Inferior parietal cortex (tissue), 1 donor: Measurements from ENCODE around the gene ANKRD36.
"Not testable (repeated sequence)": the region's sequence is repeated elsewhere in the genome, so short reads cannot be mapped to it uniquely, and the experiment has no call there.

ENCODE experiments used
- DNase-seq: peaks from one replicate; pipeline ENCODE4 v3.0.0-alpha.2; 2016; ENCODE audit errors: extremely low spot score

The ANKRD36 gene

GRCh38 chr2:97113882-97114255 is 916 bp downstream of the ANKRD36 start:
- DNase-seq, result not testable (repeated sequence)

GRCh38 chr2:97129090-97129489 is 16.1 kb downstream of the ANKRD36 start:
- DNase-seq, result not testable (repeated sequence)

DNA sequence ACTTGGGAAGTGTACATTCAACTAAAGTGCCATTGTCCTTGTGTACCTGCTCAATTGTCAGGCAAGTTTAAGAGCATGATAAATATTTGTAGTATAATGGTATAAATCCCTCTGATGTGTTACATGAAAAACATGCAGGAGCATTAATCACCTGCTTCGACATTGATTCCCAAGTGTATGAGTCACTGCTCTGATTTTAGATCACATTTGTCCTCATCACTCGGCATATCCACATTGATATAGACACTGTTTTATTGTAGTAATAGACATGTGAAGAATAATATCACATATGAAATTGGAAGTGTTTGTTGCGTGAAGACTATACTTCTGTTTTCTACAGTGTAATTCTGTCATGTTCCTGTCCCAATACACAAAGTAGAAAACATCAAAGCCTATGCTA is 31.1 kb downstream of the ANKRD36 start:
- not testable (repeated sequence) for DNase-seq

DNA sequence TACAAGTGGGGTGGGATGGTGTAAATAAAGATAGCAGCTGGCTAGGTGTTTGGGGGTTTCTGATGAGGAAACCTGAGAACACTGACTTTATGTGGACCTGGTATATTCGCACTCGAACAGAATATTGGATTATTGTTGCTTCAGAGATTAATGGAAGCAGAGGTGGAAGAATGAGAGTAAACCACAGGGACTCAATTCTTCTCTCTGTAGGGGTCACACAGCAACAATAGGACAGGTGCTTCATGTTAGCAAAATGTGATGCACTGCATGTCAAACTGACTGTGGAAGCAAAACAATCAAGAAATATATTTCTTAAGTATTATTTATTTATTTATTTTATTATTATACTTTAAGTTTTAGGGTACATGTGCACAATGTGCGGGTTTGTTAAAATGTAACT is 53.6 kb downstream of the ANKRD36 start:
- not testable (repeated sequence) for DNase-seq

DNA sequence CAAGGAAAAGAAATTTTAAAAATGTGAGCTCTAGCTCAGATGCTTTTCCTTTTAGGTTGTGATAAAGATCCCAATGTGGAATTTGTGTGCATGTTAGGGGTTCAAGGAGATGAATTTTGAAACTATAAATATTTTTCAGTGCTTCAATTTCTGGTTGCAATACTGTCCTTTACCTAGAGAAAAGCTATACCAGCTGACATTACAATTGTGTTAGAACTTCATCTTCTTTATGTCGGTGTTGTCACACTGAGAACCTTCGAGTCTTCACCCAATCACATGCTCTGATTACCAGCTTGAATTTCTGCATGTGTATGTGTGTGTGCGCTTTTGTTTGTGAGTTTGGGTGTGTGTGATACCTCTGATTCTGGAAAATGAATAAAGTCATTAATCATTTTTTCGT is 55.0 kb downstream of the ANKRD36 start:
- DNase-seq, result not testable (repeated sequence)

DNA sequence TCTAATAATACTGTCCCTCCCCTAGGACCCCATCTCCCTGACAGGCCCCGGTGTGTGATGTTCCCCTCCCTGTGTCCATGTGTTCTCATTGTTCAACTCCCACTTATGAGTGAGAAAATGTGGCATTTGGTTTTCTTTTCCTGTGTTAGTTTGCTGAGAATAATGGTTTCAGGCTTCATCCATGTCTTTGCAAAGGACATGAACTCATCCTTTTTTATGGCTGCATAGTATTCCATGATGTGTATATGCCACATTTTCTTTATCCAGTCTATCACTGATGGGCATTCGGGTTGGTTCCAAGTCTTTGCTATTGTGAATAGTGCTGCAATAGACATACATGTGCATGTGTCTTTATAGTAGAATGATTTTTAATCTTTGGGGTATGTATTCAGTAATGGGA is 55.6 kb downstream of the ANKRD36 start:
- DNase-seq, result not testable (repeated sequence)

DNA sequence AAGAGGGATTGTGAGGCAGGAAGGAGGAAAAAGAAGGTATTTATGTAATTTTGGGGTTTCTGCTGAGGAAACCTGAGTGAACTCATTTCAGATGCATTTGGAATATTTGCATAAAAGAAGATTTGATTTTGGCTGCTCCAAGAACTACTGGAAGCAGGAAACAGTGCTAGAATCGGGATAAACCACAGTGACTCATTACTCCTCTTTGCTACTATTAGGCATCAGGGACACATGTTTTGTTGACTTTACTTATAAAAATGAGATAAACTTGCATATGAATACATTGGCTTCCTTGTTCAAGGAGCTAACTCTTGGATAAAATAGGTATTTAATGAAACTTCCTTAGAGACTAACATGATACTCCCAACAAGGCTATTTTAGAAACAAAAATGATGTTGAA is 67.4 kb downstream of the ANKRD36 start:
- not testable (repeated sequence) for DNase-seq

DNA sequence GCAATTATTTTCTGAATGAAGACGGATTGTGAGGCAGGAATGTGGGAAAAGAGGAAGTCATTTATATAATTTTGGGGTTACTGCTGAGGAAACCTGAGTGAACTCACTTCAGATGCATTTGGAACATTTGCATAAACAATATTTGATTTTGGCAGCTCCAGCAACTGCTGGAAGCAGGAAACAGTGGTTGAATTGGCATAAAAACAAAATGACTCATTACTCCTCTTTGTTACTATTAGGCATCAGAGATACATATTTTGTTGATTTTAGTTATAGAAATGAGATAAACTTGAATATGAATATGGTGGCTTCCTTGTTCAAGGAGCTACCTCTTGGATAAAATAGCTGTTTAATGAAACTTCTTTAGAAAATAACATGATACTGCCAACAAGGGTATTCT is 82.4 kb downstream of the ANKRD36 start:
- not testable (repeated sequence) for DNase-seq

GRCh38 chr2:97197251-97197650 is 84.3 kb downstream of the ANKRD36 start:
- DNase-seq, result not testable (repeated sequence)

GRCh38 chr2:97200887-97201286 is 87.9 kb downstream of the ANKRD36 start:
- DNase-seq, result not testable (repeated sequence)

- not testable (repeated sequence) for DNase-seq
Measured at GRCh38 chr2:97202643-97203250, 89.8 kb downstream of the ANKRD36 start.

DNA sequence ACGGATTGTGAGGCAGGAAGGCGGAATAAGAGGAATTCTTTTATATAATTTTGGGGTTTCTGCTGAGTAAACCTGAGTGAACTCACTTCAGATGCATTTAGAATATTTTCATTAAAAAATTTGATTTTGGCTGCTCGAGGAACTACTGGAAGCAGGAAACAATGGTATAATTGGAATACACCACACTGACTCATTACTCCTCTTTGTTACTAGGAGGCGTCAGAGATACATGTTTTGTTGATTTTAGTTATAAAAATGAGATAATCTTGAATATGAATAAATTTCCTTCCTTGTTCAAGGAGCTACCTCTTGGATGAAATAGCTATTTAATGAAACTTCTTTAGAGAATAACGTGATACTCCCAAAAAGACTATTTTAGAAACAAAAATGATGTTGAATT is 97.4 kb downstream of the ANKRD36 start:
- no peak for DNase-seq

- DNase-seq, result not testable (repeated sequence)
Measured at GRCh38 chr2:97215025-97215424, 102.1 kb downstream of the ANKRD36 start.

DNA sequence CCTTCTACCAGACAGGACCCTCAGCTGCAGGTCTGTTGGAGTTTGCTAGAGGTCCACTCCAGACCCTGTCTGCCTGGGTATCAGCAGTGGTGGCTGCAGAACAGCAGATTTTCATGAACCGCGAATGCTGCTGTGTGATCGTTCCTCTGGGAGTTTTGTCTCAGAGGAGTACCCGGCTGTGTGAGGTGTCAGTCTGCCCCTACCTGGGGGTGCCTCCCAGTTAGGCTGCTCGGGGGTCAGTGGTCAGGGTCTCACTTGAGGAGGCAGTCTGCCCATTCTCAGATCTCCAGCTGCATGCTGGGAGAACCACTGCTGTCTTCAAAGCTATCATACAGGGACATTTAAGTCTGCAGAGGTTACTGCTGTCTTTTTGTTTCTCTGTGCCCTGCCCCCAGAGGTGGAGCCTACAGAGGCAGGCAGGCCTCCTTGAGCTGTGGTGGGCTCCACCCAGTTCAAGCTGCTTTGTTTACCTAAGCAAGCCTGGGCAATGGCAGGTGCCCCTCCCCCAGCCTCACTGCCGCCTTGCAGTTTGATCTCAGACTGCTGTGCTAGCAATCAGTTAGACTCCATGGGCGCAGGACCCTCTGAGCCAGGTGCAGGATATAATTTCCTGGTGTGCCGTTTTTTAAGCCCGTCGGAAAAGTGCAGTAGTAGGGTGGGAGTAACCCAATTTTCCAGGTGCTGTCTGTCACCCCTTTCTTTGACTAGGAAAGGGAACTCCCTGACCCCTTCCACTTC is 118.1 kb downstream of the ANKRD36 start:
- DNase-seq, result not testable (repeated sequence)

GRCh38 chr2:97232981-97233380 is 120.0 kb downstream of the ANKRD36 start:
- DNase-seq, result not testable (repeated sequence)

- not testable (repeated sequence) for DNase-seq
Measured at GRCh38 chr2:97233660-97234295, 120.8 kb downstream of the ANKRD36 start.

- DNase-seq, result not testable (repeated sequence)
Measured at GRCh38 chr2:97261192-97261591, 148.2 kb downstream of the ANKRD36 start.

GRCh38 chr2:97266449-97266848 is 153.5 kb downstream of the ANKRD36 start:
- DNase-seq, result not testable (repeated sequence)

DNA sequence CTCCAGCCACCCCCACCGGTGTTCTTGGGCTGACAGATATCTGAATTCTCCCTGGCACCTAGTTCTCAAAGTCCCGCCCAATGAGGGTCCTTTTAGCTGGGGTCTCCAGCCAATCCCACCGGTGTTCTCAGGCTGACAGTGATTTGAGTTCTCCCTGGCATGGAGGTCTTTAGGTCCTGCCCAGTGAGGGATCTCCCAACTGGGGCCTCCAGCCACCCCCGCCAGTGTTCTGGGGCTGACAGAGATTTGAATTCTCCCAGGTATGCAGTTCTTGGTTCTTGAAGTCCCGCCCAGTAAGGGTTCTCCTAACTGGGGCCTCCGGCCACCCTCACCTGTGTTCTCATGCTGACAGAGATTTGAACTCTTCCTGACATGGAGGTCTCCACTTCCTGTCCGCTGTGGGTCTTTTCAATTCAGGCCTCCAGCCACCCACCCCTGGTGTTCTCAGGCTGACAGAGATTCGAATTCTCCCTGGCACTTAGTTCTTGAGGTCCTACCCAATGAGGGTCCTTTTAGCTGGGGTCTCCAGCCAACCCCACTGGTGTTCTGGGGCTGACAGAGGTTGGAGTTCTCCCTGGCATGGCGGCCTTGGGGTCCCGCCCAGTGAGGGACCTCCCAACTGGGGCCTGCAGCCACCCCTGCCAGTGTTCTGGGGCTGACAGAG is 154.6 kb downstream of the ANKRD36 start:
- peak; percentile 1 for DNase-seq

GRCh38 chr2:97268075-97268591 is 155.2 kb downstream of the ANKRD36 start:
- not testable (repeated sequence) for DNase-seq

- DNase-seq, result not testable (repeated sequence)
Measured at GRCh38 chr2:97276232-97276798, 163.4 kb downstream of the ANKRD36 start.

DNA sequence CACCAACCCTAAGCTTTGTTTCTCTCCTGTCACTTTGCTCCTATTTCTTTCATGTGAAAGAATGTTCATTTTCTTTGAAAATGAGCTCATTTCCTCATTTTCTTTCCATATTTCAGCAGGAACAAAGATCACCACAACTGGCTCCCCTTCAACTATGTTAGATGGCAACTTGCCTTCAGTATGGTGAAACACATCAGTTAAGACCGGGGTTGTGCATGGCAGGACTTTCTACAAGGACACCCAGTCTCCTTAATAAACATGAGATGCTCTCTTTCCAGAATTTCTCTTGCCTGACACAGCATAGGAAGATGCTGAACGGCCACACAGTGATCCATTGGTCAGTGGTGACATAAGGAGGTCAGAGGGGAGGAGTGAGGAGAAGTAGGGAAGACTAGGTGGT is 172.2 kb downstream of the ANKRD36 start:
- DNase-seq, result not testable (repeated sequence)
